ENCODE results near the gene RAP1GDS1. TPM values are rescaled to one million over a fixed set of nuclear protein-coding genes. Genes with fewer than 3 reads are reported as not detected.
"Not testable (repeated sequence)": the region's sequence is repeated elsewhere in the genome, so short reads cannot be mapped to it uniquely, and the experiment has no call there.

Gene RAP1GDS1
- total RNA-seq, 6 experiments from 2014 or later = 66.8 to 78.7 (median 73.0) TPM

DNA sequence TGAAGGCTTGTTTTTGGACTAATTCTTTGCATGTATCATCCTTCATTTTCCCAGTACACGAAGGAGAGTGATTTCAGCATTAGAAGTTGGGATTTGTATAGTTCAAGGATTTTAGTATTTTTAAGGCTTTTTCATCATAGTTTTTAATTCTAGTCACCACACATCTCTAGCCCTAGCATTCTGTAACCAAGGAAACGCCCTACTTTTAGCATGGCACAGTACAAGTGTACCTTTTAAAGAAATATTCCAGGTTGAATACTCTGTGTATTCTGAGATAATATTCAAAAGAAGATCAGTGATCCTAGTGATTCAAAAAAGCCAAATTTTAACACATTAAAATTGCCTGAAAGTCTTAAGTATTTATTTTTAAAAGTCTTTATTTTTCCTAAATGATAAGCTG, 150.5 kb downstream of the RAP1GDS1 start:
- DNase-seq = no peak
- Mint-ChIP-seq H3K36me3 (ENCODE audit: low read depth) (peaks cover 39% of the 10 kb centered on the region), H3K4me1 (ENCODE audit: low read depth) (no peaks in the 10 kb centered on the region; the same call in 1 of the 2 replicates), H3K27ac (no peak overlapping the region; the same call in 1 of the 2 replicates), H3K9me3 (peaks cover 8% of the 10 kb centered on the region), H3K27me3 (ENCODE audit: insufficient read depth) (no peaks in the 10 kb centered on the region; the same call in 1 of the 2 replicates), H3K4me3 (no peak overlapping the region)
- TF ChIP-seq, protein P1, sequence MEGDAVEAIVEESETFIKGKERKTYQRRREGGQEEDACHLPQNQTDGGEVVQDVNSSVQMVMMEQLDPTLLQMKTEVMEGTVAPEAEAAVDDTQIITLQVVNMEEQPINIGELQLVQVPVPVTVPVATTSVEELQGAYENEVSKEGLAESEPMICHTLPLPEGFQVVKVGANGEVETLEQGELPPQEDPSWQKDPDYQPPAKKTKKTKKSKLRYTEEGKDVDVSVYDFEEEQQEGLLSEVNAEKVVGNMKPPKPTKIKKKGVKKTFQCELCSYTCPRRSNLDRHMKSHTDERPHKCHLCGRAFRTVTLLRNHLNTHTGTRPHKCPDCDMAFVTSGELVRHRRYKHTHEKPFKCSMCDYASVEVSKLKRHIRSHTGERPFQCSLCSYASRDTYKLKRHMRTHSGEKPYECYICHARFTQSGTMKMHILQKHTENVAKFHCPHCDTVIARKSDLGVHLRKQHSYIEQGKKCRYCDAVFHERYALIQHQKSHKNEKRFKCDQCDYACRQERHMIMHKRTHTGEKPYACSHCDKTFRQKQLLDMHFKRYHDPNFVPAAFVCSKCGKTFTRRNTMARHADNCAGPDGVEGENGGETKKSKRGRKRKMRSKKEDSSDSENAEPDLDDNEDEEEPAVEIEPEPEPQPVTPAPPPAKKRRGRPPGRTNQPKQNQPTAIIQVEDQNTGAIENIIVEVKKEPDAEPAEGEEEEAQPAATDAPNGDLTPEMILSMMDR (IDR thresholded peaks at IDR 0.05) = no peak

DNA sequence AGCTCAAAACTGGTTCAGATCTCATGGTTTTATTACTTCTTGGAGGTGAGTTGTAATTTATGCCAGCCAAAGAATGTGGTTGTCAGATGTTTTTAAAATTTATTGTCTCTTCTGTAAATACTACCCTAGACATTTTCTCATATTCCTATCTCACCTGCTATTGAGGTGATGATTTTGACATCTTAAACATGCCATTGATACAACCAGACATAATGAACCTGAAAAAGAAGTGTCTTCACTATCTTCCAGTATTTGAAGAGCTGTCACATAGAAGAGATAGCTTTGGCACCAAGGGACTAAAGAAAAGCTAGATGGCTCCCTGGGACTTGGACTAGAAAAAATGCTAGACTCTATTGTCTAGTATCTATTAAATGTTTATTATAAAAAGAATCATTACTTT, 155.7 kb downstream of the RAP1GDS1 start:
- Mint-ChIP-seq H3K36me3 (ENCODE audit: low read depth) (peaks cover 36% of the 10 kb centered on the region), H3K4me3 (no peak overlapping the region), H3K27me3 (ENCODE audit: insufficient read depth) (no peaks in the 10 kb centered on the region; the same call in 1 of the 2 replicates), H3K9me3 (peaks cover 8% of the 10 kb centered on the region), H3K4me1 (ENCODE audit: low read depth) (peaks cover 15% of the 10 kb centered on the region), H3K27ac (no peak overlapping the region)
- TF ChIP-seq, protein P1 (IDR thresholded peaks at IDR 0.05) = no peak
- no peak for DNase-seq

DNA sequence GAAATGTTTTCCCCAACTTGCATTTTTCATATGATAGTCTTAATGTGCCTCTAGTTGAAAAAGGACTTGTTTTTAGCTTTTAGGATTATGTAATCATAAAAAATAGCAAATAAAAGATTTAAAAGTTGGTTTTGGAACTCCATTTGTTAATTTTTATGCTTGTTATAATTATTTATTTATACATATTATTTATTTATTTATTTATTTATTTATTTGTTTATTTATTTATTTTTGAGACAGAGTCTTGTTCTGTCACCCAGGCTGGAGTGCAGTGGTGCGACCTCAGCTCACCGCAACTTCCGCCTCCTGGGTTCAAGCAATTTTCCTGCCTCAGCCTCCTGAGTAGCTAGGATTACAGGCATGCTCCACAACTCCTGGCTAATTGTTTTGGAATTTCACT, 159.0 kb downstream of the RAP1GDS1 start:
- peak overlapping the region; percentile 41; the same call in 1 of the 2 replicates for H3K4me3 Mint-ChIP-seq
- H3K27ac Mint-ChIP-seq = not testable (repeated sequence)

DNA sequence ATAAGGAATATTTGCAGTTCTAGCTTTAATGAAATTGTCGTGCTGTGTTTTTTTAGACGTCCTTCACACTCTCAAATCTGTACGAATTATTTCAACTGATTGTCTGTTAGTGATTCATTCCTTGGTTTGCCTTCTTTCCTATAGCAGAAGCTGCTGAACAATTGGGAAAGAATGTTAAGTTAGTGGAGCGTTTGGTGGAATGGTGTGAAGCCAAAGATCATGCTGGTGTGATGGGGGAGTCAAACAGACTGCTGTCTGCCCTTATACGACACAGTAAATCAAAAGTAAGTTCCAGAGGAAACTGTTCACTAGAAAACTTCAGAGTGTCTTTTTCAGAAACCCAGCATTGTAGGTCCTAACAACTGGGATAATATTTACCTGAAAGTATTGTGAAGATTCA, 159.9 kb downstream of the RAP1GDS1 start:
- DNase-seq = peak; percentile 79
- TF ChIP-seq, protein P1 (IDR thresholded peaks at IDR 0.05) = no peak
- H3K4me1 Mint-ChIP-seq (ENCODE audit: low read depth) = peaks cover 18% of the 10 kb centered on the region
- no peaks in the 10 kb centered on the region for H3K27me3 Mint-ChIP-seq (ENCODE audit: insufficient read depth)
- H3K9me3 Mint-ChIP-seq = peaks cover 4% of the 10 kb centered on the region; the same call in 1 of the 2 replicates
- peaks cover 55% of the 10 kb centered on the region for H3K36me3 Mint-ChIP-seq (ENCODE audit: low read depth)
- H3K27ac Mint-ChIP-seq = peak overlapping the region; percentile 63
- peak overlapping the region; percentile 41 for H3K4me3 Mint-ChIP-seq

More for the DNA sequence above, 159.0 kb downstream of the RAP1GDS1 start:
- peaks cover 15% of the 10 kb centered on the region for H3K4me1 Mint-ChIP-seq (ENCODE audit: low read depth)
- not testable (repeated sequence) for DNase-seq; H3K9me3 Mint-ChIP-seq; H3K27me3 Mint-ChIP-seq (ENCODE audit: insufficient read depth)
- peaks cover 48% of the 10 kb centered on the region for H3K36me3 Mint-ChIP-seq (ENCODE audit: low read depth)

DNA sequence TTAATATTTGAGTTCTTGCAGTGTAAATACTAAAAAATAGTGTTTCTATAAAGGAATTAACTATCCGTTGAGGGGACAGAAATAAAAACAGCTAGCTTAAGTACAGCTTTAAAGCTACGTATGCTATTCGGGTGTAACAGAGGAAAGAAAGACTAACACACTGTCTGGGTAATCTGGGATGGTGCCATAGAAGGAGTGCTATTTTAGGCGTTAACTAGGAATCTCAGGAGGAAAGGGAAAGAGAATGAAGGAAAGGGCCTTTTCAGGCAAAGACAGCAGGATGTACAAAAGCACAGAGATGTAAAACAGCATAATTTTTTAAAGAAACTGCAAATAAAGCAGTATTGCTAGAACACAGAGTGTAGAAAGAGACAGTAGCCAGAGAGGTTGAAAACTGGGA, 161.8 kb downstream of the RAP1GDS1 start:
- Mint-ChIP-seq H3K27me3 (ENCODE audit: insufficient read depth) (no peaks in the 10 kb centered on the region), H3K27ac (no peak overlapping the region), H3K4me3 (no peak overlapping the region), H3K36me3 (ENCODE audit: low read depth) (peaks cover 63% of the 10 kb centered on the region), H3K4me1 (ENCODE audit: low read depth) (peaks cover 37% of the 10 kb centered on the region), H3K9me3 (peaks cover 18% of the 10 kb centered on the region)
- TF ChIP-seq, protein P1 (IDR thresholded peaks at IDR 0.05) = no peak
- DNase-seq = no peak

DNA sequence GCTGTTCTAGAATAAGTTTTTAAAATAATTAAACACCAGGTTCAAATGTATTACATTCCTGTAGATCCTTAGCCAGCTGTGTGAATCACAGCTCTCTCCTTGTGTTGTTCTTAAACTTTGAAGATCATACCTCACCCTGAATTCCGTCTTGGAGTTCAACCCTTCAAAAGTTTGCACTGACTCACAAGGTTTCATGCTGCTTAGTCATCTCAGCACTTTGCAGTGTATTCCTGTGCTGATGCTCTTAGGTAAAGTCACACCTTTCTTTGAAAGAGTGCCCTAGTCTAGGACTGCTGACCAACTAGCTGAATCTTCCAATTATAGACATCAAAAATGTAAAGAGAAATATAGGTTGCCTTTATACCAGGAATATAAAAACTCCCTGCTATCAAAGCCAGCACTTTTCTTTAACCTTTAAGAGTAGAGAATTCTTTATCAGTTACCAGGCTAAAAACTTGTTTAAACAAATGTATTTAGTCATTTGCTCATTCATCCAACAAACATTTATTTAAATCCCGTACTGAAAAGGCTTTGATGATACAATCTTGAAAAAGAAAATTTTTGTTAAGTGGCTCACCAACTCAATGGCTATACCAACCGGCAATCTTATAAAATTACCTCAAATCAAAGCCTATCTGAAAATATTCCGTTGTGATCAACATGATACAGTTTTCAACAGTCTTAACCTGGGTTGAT, 169.7 kb downstream of the RAP1GDS1 start:
- Mint-ChIP-seq H3K9me3 (peaks cover 14% of the 10 kb centered on the region), H3K27me3 (ENCODE audit: insufficient read depth) (no peaks in the 10 kb centered on the region), H3K27ac (peak overlapping the region; percentile 94), H3K36me3 (ENCODE audit: low read depth) (peaks cover 28% of the 10 kb centered on the region), H3K4me3 (peak overlapping the region; percentile 59), H3K4me1 (ENCODE audit: low read depth) (peaks cover 87% of the 10 kb centered on the region)
- TF ChIP-seq, protein P1 (IDR thresholded peaks at IDR 0.05) = no peak
- DNase-seq = peak; percentile 92

Data from HFFc6 (cell line).